IMR-90 (cell line): ENCODE data around the gene IZUMO2. TPM values are rescaled to one million over a fixed set of nuclear protein-coding genes. Genes with fewer than 3 reads are reported as not detected.

Experiments
- ATAC-seq: fragments of 200-7000 bp; cut with Tn5 transposase; 2 replicates; pipeline ENCODE4 v1.9.1; 2020; ENCODE audit warnings: low read depth, mild to moderate bottlenecking, moderate library complexity
- BruUV-seq: library from RNA; stranded (reverse); fragments of 400-500 nt; replicated peaks from 2 replicates; lab custom pipeline; 2021; lab: Mats Ljungman, UMichigan
- CTCF ChIA-PET: fragments of 300-600 bp; formaldehyde crosslinking; extraction: SDS; loops from one replicate; lab custom pipeline; 2021; ENCODE audit warnings: antibody characterized with exemption; lab: Yijun Ruan, JAX
- POLR2A ChIA-PET: fragments of 300-600 bp; sonication (Branson Sonifier 250); formaldehyde crosslinking; loops from one replicate; lab custom pipeline; 2022; ENCODE audit warnings: antibody characterized with exemption; ENCODE audit not compliant: unreplicated experiment; lab: Charles Lee
- DNase-seq: peaks from one replicate; pipeline ENCODE4 v3.0.0; 2013
- H2AFZ ChIP-seq: replicated peaks from 2 replicates; pipeline ENCODE3; 2013; ENCODE audit warnings: low read length, mild to moderate bottlenecking; ENCODE audit not compliant: poor library complexity
- H2AK5ac ChIP-seq: 2 replicates; pipeline ENCODE4 v1.6.1; 2013; ENCODE audit warnings: low read depth, low read length, inconsistent platforms
- H2AK9ac ChIP-seq: replicated peaks from 2 replicates; pipeline ENCODE3; 2013; ENCODE audit warnings: mild to moderate bottlenecking, low read depth, low read length, moderate library complexity; ENCODE audit not compliant: poor library complexity
- H2BK120ac ChIP-seq: 2 replicates; pipeline ENCODE4 v1.6.1; 2013; ENCODE audit warnings: low read depth, low read length, inconsistent platforms
- H2BK15ac ChIP-seq: 3 replicates; pipeline ENCODE4 v1.6.1; 2013; ENCODE audit warnings: low read depth, low read length, inconsistent platforms
- H2BK20ac ChIP-seq: 2 replicates; pipeline ENCODE4 v1.6.1; 2013; ENCODE audit warnings: low read depth, mild to moderate bottlenecking, inconsistent platforms, low read length, moderate library complexity
- H2BK5ac ChIP-seq: 2 replicates; pipeline ENCODE4 v1.6.1; 2013; ENCODE audit warnings: mild to moderate bottlenecking, low read depth, low read length, inconsistent platforms; ENCODE audit not compliant: poor library complexity, severe bottlenecking
- H3K14ac ChIP-seq: replicated peaks from 2 replicates; pipeline ENCODE4 v1.6.1; 2013; ENCODE audit warnings: low read depth, low read length, inconsistent platforms
- H3K18ac ChIP-seq: 2 replicates; pipeline ENCODE4 v1.6.1; 2013; ENCODE audit warnings: low read depth, low read length, control low read depth
- H3K23ac ChIP-seq: 2 replicates; pipeline ENCODE4 v1.6.1; 2013; ENCODE audit warnings: low read depth, low read length, inconsistent platforms
- H3K27ac ChIP-seq: 2 replicates; pipeline ENCODE4 v1.5.1; 2013; ENCODE audit warnings: mild to moderate bottlenecking, control low read depth, low read length; ENCODE audit not compliant: insufficient read depth
- H3K27me3 ChIP-seq: 2 replicates; pipeline ENCODE4 v1.6.1; 2013; ENCODE audit warnings: low read length; ENCODE audit not compliant: control insufficient read depth, insufficient read depth
- H3K36me3 ChIP-seq: 2 replicates; pipeline ENCODE4 v1.6.1; 2013; ENCODE audit warnings: low read length, mixed read lengths; ENCODE audit not compliant: control insufficient read depth, insufficient read depth
- H3K4ac ChIP-seq: 2 replicates; pipeline ENCODE4 v1.6.1; 2013; ENCODE audit warnings: low read depth, low read length, inconsistent platforms
- H3K4me1 ChIP-seq: 2 replicates; pipeline ENCODE4 v1.6.1; 2013; ENCODE audit warnings: low read length, mixed read lengths; ENCODE audit not compliant: control insufficient read depth, insufficient read depth
- H3K4me2 ChIP-seq: 2 replicates; pipeline ENCODE4 v1.6.1; 2013; ENCODE audit warnings: low read depth, mild to moderate bottlenecking, control low read depth, low read length, moderate library complexity
- H3K4me3 ChIP-seq: 2 replicates; pipeline ENCODE4 v1.5.1; 2013; ENCODE audit warnings: low read depth, mild to moderate bottlenecking, control low read depth, low read length, moderate library complexity; ENCODE audit not compliant: insufficient read depth
- H3K56ac ChIP-seq: 2 replicates; pipeline ENCODE4 v1.6.1; 2013; ENCODE audit warnings: low read length, inconsistent platforms; ENCODE audit not compliant: insufficient read depth; ENCODE audit errors: extremely low read depth
- H3K79me1 ChIP-seq, 2 experiments: 2 replicates each; pipeline ENCODE4 v1.6.1; 2013; ENCODE audit warnings: low read length in 2 of 2, inconsistent platforms in 1 of 2, low read depth in 1 of 2
- H3K9ac ChIP-seq: 2 replicates; pipeline ENCODE4 v1.6.1; 2013; ENCODE audit warnings: low read depth, low read length, control low read depth
- H3K9me1 ChIP-seq: 2 replicates; pipeline ENCODE4 v1.6.1; 2013; ENCODE audit warnings: low read length, inconsistent platforms; ENCODE audit not compliant: insufficient read depth
- H3K9me3 ChIP-seq: 2 replicates; pipeline ENCODE4 v1.6.1; 2013; ENCODE audit warnings: low read length; ENCODE audit not compliant: control insufficient read depth, insufficient read depth
- H4K20me1 ChIP-seq: 2 replicates; pipeline ENCODE4 v1.6.1; 2013; ENCODE audit warnings: low read length, inconsistent platforms; ENCODE audit not compliant: insufficient read depth
- H4K5ac ChIP-seq: 2 replicates; pipeline ENCODE4 v1.6.1; 2013; ENCODE audit warnings: mild to moderate bottlenecking, low read depth, low read length, control low read depth
- H4K8ac ChIP-seq, 2 experiments: 2 replicates each; pipeline ENCODE4 v1.6.1; 2013; ENCODE audit warnings: low read depth in 2 of 2, low read length in 2 of 2, control low read depth in 1 of 2, inconsistent platforms in 1 of 2
- H4K91ac ChIP-seq: 2 replicates; pipeline ENCODE4 v1.6.1; 2013; ENCODE audit warnings: low read depth, low read length, inconsistent platforms; ENCODE audit not compliant: insufficient read depth
- CEBPB ChIP-seq: IDR thresholded peaks from 2 replicates; pipeline ENCODE4 v1.6.1; 2012; ENCODE audit warnings: low read depth, low read length, improper control_type of control experiment
- CHD1 ChIP-seq: IDR thresholded peaks from 2 replicates; pipeline ENCODE4 v1.6.1; 2012; ENCODE audit warnings: low read depth, low read length, improper control_type of control experiment
- ELK1 ChIP-seq: fragments of 150-350 bp; IDR thresholded peaks from 2 replicates; pipeline ENCODE4 v1.6.1; 2016; ENCODE audit warnings: low read depth, mild to moderate bottlenecking, low read length, moderate library complexity, borderline replicate concordance
- MAZ ChIP-seq: IDR thresholded peaks from 2 replicates; pipeline ENCODE4 v1.6.1; 2012; ENCODE audit warnings: low read depth, mild to moderate bottlenecking, low read length, improper control_type of control experiment, moderate library complexity, borderline replicate concordance
- MXI1 ChIP-seq: IDR thresholded peaks from 2 replicates; pipeline ENCODE4 v1.6.1; 2012; ENCODE audit warnings: low read depth, mild to moderate bottlenecking, low read length, moderate library complexity, borderline replicate concordance
- POLR2A ChIP-seq: IDR thresholded peaks from 2 replicates; pipeline ENCODE4 v1.6.1; 2012; ENCODE audit warnings: mild to moderate bottlenecking, low read depth, low read length
- RAD21 ChIP-seq: IDR thresholded peaks from 2 replicates; pipeline ENCODE4 v1.6.1; 2012; ENCODE audit warnings: low read length, improper control_type of control experiment
- RFX5 ChIP-seq: IDR thresholded peaks from 2 replicates; pipeline ENCODE4 v1.8.0; 2012; ENCODE audit warnings: low read depth, mild to moderate bottlenecking, low read length, moderate library complexity
- WGBS, 2 experiments: methylation state at CpG; one replicate each; pipeline versions ENCODE4 v1.1.5 to v1.1.7; 2013; ENCODE audit warnings: missing lambda C conversion rate in 2 of 2; ENCODE audit not compliant: insufficient read length in 1 of 2; ENCODE audit errors: extremely low coverage in 2 of 2; 5-methylcytosine and 5-hydroxymethylcytosine counted together
- dilution Hi-C: fragments of 300-500 bp; cut with HindIII; formaldehyde crosslinking; loops from one replicate; pipeline ENCODE4 v1.14.3; 2018; ENCODE audit warnings: low sequenced_read_pairs; ENCODE audit not compliant: unreplicated experiment
- in situ Hi-C: fragments of 300-500 bp; cut with MboI; formaldehyde crosslinking; loops from 3 replicates; pipeline ENCODE4 v1.14.3; 2019; ENCODE audit warnings: low sequenced_read_pairs, inconsistent platforms, mixed read lengths
- intact Hi-C: fragments of 100-400 bp; cut with micrococcal nuclease; formaldehyde crosslinking; loops from 2 replicates; pipeline ENCODE4 v1.10.0; 2022
- polyA plus RNA-seq, 3 experiments: library from polyadenylated mRNA; depleted of rRNA; stranded (reverse); fragments of >200 nt; gene quantifications; 2 replicates each; pipeline ENCODE4 v1.2.3, GENCODE V29; 2012; ENCODE audit warnings: low replicate concordance in 1 of 3
- total RNA-seq: library from RNA; depleted of rRNA; stranded (reverse); fragments of >200 nt; gene quantifications from 2 replicates; pipeline ENCODE4 v1.2.3, GENCODE V29; 2012

The IZUMO2 gene
- total and polyA plus RNA-seq, 2 of the 4 experiments (the other 2 are of a cell fraction) = not detected

GRCh38 chr19:50207730-50208129, 44.6 kb upstream of the IZUMO2 start:
- WGBS, 2 experiments = 10% methylated on average over 2 of the region's 2 CpGs; no CpG with 5 or more reads in 1 of the 2 experiments
- H3K4ac ChIP-seq = no peak overlapping the region
- no peak overlapping the region for H3K9ac ChIP-seq
- peaks cover 8% of the 10 kb centered on the region for H3K9me3 ChIP-seq
- H3K14ac ChIP-seq = no peak overlapping the region
- ChIA-PET POLR2A (no interaction called here), CTCF (no interaction called here)
- H3K4me1 ChIP-seq = no peaks in the 10 kb centered on the region
- no peak overlapping the region for H2BK120ac ChIP-seq
- H3K18ac ChIP-seq = no peak overlapping the region
- H2BK20ac ChIP-seq = no peak overlapping the region
- in situ Hi-C loops = no loop called here
- H2BK5ac ChIP-seq = no peak overlapping the region
- H3K56ac ChIP-seq = no peak overlapping the region
- BruUV-seq = no TSS peak
- no peak overlapping the region for H3K4me3 ChIP-seq
- DNase-seq (no peak), ATAC-seq (no peak)
- H3K23ac ChIP-seq = no peak overlapping the region
- intact Hi-C loops = no loop called here
- H4K8ac ChIP-seq = no peak overlapping the region
- H3K9me1 ChIP-seq = no peaks in the 10 kb centered on the region
- no peaks in the 10 kb centered on the region for H3K36me3 ChIP-seq
- no peak overlapping the region for H3K4me2 ChIP-seq
- H3K27me3 ChIP-seq = peaks cover 3% of the 10 kb centered on the region; the same call in 1 of the 2 replicates
- no peak overlapping the region for H2AK9ac ChIP-seq
- H3K27ac ChIP-seq = no peak overlapping the region
- no peak overlapping the region for H2BK15ac ChIP-seq
- H4K20me1 ChIP-seq = no peaks in the 10 kb centered on the region
- H4K91ac ChIP-seq = no peak overlapping the region
- dilution Hi-C loops = no loop called here
- no peaks in the 10 kb centered on the region for H3K79me1 ChIP-seq
- no peak overlapping the region for H2AFZ ChIP-seq
- H2AK5ac ChIP-seq = no peak overlapping the region
- TF ChIP-seq MAZ = no peak
- no peak for TF ChIP-seq RFX5
- TF ChIP-seq CEBPB = no peak
- no peak for TF ChIP-seq POLR2A
- TF ChIP-seq ELK1 = no peak
- no peak for TF ChIP-seq MXI1
- TF ChIP-seq RAD21 = no peak
- TF ChIP-seq CHD1 = no peak
- no peak overlapping the region for H4K5ac ChIP-seq
